ENCODE measurements around the gene C3. TPM values are rescaled to one million over a fixed set of nuclear protein-coding genes. Genes with fewer than 3 reads are reported as not detected.

C3 gene
- polyA plus RNA-seq, 3 donors: 2.4 to 5.3 (median 3.2) TPM

GRCh38 chr19:6693681-6694080 lies 26.8 kb downstream of the C3 start:
- H3K4me3 Mint-ChIP-seq: no peak overlapping the region
- intact Hi-C loops (cut with micrococcal nuclease): no loop called here
- Histone ChIP-seq H3K36me3 (replicated peaks in 1 of 2; ENCODE audit: control insufficient read depth in 1 of 2, insufficient read depth in 2 of 2, low read length in 2 of 2) (no peaks in the 10 kb centered on the region), H3K4me2 (replicated peaks; ENCODE audit: extremely low read depth, low read length, poor library complexity, severe bottlenecking) (no peak overlapping the region), H3K4me3 (replicated peaks in 1 of 3; ENCODE audit: low read depth in 2 of 3, low read length in 3 of 3) (no peak overlapping the region), H3K9ac (ENCODE audit: insufficient read depth, low read length, poor library complexity, severe bottlenecking) (no peak overlapping the region), H2AFZ (ENCODE audit: insufficient read depth, low read depth, low read length, poor library complexity, severe bottlenecking) (no peak overlapping the region), H3K4me1 (ENCODE audit: control insufficient read depth in 1 of 2, insufficient read depth in 2 of 2, low read length in 2 of 2) (peaks cover 5 to 6% of the 10 kb centered on the region in 2 donors), H3K9me3 (replicated peaks in 1 of 2; ENCODE audit: control insufficient read depth in 1 of 2, insufficient read depth in 1 of 2, low read length in 2 of 2) (peaks cover 0 to 3% of the 10 kb centered on the region in 2 donors), H3K27ac (ENCODE audit: low read depth in 1 of 2, low read length in 2 of 2) (no peak overlapping the region), H3K27me3 (ENCODE audit: control insufficient read depth in 2 of 2, insufficient read depth in 2 of 2, low read length in 2 of 2) (peaks cover 0 to 6% of the 10 kb centered on the region in 2 donors), H3K79me2 (ENCODE audit: insufficient read depth, low read length) (no peaks in the 10 kb centered on the region), H4K20me1 (ENCODE audit: insufficient read depth, low read length) (no peaks in the 10 kb centered on the region)
- no peak for TF ChIP-seq CTCF (IDR thresholded peaks at IDR 0.05)
- H3K4me1 Mint-ChIP-seq: peaks cover 8% of the 10 kb centered on the region
- peak overlapping the region in 1 of 7 donors; percentile 57 for H3K27ac Mint-ChIP-seq
- H3K36me3 Mint-ChIP-seq: no peaks in the 10 kb centered on the region
- peaks cover 0 to 6% (median 3%) of the 10 kb centered on the region in 7 donors for H3K9me3 Mint-ChIP-seq
- peaks cover 10 to 32% (median 31%) of the 10 kb centered on the region in 3 donors for H3K27me3 Mint-ChIP-seq (ENCODE audit: low read depth in 3 of 3)
- no peak for DNase-seq
- WGBS (ENCODE audit: insufficient coverage): 82% methylated on average over 5 of the region's 7 CpGs

GRCh38 chr19:6693056-6693471 lies 27.4 kb downstream of the C3 start:
- Histone ChIP-seq H3K36me3 (replicated peaks in 1 of 2; ENCODE audit: control insufficient read depth in 1 of 2, insufficient read depth in 2 of 2, low read length in 2 of 2) (no peaks in the 10 kb centered on the region), H2AFZ (ENCODE audit: insufficient read depth, low read depth, low read length, poor library complexity, severe bottlenecking) (no peak overlapping the region), H3K9me3 (replicated peaks in 1 of 2; ENCODE audit: control insufficient read depth in 1 of 2, insufficient read depth in 1 of 2, low read length in 2 of 2) (peaks cover 0 to 3% of the 10 kb centered on the region in 2 donors), H3K4me1 (ENCODE audit: control insufficient read depth in 1 of 2, insufficient read depth in 2 of 2, low read length in 2 of 2) (peaks cover 5 to 6% of the 10 kb centered on the region in 2 donors), H3K27me3 (ENCODE audit: control insufficient read depth in 2 of 2, insufficient read depth in 2 of 2, low read length in 2 of 2) (peaks cover 0 to 6% of the 10 kb centered on the region in 2 donors), H3K4me3 (replicated peaks in 1 of 3; ENCODE audit: low read depth in 2 of 3, low read length in 3 of 3) (no peak overlapping the region), H3K79me2 (ENCODE audit: insufficient read depth, low read length) (no peaks in the 10 kb centered on the region), H3K27ac (ENCODE audit: low read depth in 1 of 2, low read length in 2 of 2) (no peak overlapping the region), H4K20me1 (ENCODE audit: insufficient read depth, low read length) (no peaks in the 10 kb centered on the region), H3K9ac (ENCODE audit: insufficient read depth, low read length, poor library complexity, severe bottlenecking) (no peak overlapping the region), H3K4me2 (replicated peaks; ENCODE audit: extremely low read depth, low read length, poor library complexity, severe bottlenecking) (no peak overlapping the region)
- Mint-ChIP-seq H3K36me3 (no peaks in the 10 kb centered on the region), H3K4me3 (no peak overlapping the region), H3K4me1 (peaks cover 9% of the 10 kb centered on the region), H3K9me3 (peaks cover 0 to 7% (median 4%) of the 10 kb centered on the region in 7 donors), H3K27me3 (ENCODE audit: low read depth in 3 of 3) (peaks cover 10 to 31% (median 28%) of the 10 kb centered on the region in 3 donors), H3K27ac (no peak overlapping the region)
- intact Hi-C loops (cut with micrococcal nuclease): no loop called here
- TF ChIP-seq CTCF (IDR thresholded peaks at IDR 0.05): no peak
- 93% methylated on average over 13 of the region's 13 CpGs for WGBS (ENCODE audit: insufficient coverage)
- no peak for DNase-seq

Data from CD14-positive monocyte (primary cell).